ENCODE results near the gene MYO18B. TPM values are rescaled to one million over a fixed set of nuclear protein-coding genes. Genes with fewer than 3 reads are reported as not detected.

Gene MYO18B
- total RNA-seq, 2 experiments from 2014 or later = 0.11 to 0.22 TPM

- peaks cover 0 to 3% of the 10 kb centered on the region in 2 experiments for H3K27me3 ChIP-seq (ENCODE audit: control insufficient read depth in 1 of 2, insufficient read depth in 2 of 2, low read length in 2 of 2)
- CTCF ChIA-PET = no interaction called here
These were observed 19.0 kb downstream of the MYO18B start for GRCh38 chr22:25760848-25761595.

GRCh38 chr22:25762147-25762546, 20.2 kb downstream of the MYO18B start:
- intact Hi-C loops (cut with DNase I, micrococcal nuclease) = no loop called here
- Mint-ChIP-seq H3K27ac (no peak overlapping the region), H3K9me3 (peaks cover 8% of the 10 kb centered on the region), H3K4me3 (no peak overlapping the region), H3K27me3 (no peaks in the 10 kb centered on the region), H3K36me3 (ENCODE audit: low read depth) (no peaks in the 10 kb centered on the region), H3K4me1 (ENCODE audit: low read depth) (no peaks in the 10 kb centered on the region)
- no peak overlapping the region for H3K27ac ChIP-seq (ENCODE audit: low read depth in 1 of 2, low read length in 2 of 2)
- ChIA-PET POLR2A (no interaction called here), CTCF (no interaction called here)
- no peak for ATAC-seq (ENCODE audit: poor library complexity)
- H3K36me3 ChIP-seq (ENCODE audit: insufficient read depth, low read length) = no peaks in the 10 kb centered on the region
- H3K9me3 ChIP-seq (ENCODE audit: control insufficient read depth in 1 of 2, insufficient read depth in 1 of 2, low read length in 2 of 2) = peaks cover 8 to 13% of the 10 kb centered on the region in 2 experiments
- TF ChIP-seq CTCF (IDR thresholded peaks at IDR 0.05) = no peak
- H3K4me1 ChIP-seq (ENCODE audit: insufficient read depth, low read length) = no peaks in the 10 kb centered on the region
- DNase-seq = no peak
- H3K4me3 ChIP-seq (ENCODE audit: low read length) = no peak overlapping the region
- H3K27me3 ChIP-seq (ENCODE audit: control insufficient read depth in 1 of 2, insufficient read depth in 2 of 2, low read length in 2 of 2) = peaks cover 0 to 3% of the 10 kb centered on the region in 2 experiments

More at GRCh38 chr22:25760848-25761595, 19.0 kb downstream of the MYO18B start:
- Histone ChIP-seq H3K36me3 (ENCODE audit: insufficient read depth, low read length) (no peaks in the 10 kb centered on the region), H3K4me3 (ENCODE audit: low read length) (no peak overlapping the region), H3K27ac (ENCODE audit: low read depth in 1 of 2, low read length in 2 of 2) (no peak overlapping the region), H3K4me1 (ENCODE audit: insufficient read depth, low read length) (no peaks in the 10 kb centered on the region), H3K9me3 (ENCODE audit: control insufficient read depth in 1 of 2, insufficient read depth in 1 of 2, low read length in 2 of 2) (peaks cover 3 to 4% of the 10 kb centered on the region in 2 experiments)
- Mint-ChIP-seq H3K4me1 (ENCODE audit: low read depth) (no peaks in the 10 kb centered on the region), H3K4me3 (no peak overlapping the region), H3K36me3 (ENCODE audit: low read depth) (no peaks in the 10 kb centered on the region), H3K9me3 (peaks cover 3% of the 10 kb centered on the region), H3K27ac (no peak overlapping the region), H3K27me3 (no peaks in the 10 kb centered on the region)
- ATAC-seq (ENCODE audit: poor library complexity) (no peak), DNase-seq (no peak)
- no peak for TF ChIP-seq CTCF (IDR thresholded peaks at IDR 0.05)
- intact Hi-C loops (cut with DNase I, micrococcal nuclease) = no loop called here
- POLR2A ChIA-PET = no interaction called here

GRCh38 chr22:25763239-25763777, 21.3 kb downstream of the MYO18B start:
- CTCF ChIA-PET = no interaction called here
- Mint-ChIP-seq H3K4me3 (no peak overlapping the region), H3K27ac (no peak overlapping the region), H3K9me3 (peaks cover 8% of the 10 kb centered on the region), H3K4me1 (ENCODE audit: low read depth) (no peaks in the 10 kb centered on the region), H3K27me3 (no peaks in the 10 kb centered on the region), H3K36me3 (ENCODE audit: low read depth) (no peaks in the 10 kb centered on the region)
- ATAC-seq (ENCODE audit: poor library complexity) = no peak
- POLR2A ChIA-PET = no interaction called here
- intact Hi-C loops (cut with DNase I, micrococcal nuclease) = no loop called here
- TF ChIP-seq CTCF (IDR thresholded peaks at IDR 0.05) = no peak
- H3K4me1 ChIP-seq (ENCODE audit: insufficient read depth, low read length) = no peaks in the 10 kb centered on the region
- peaks cover 8 to 15% of the 10 kb centered on the region in 2 experiments for H3K9me3 ChIP-seq (ENCODE audit: control insufficient read depth in 1 of 2, insufficient read depth in 1 of 2, low read length in 2 of 2)
- H3K4me3 ChIP-seq (ENCODE audit: low read length) = no peak overlapping the region
- no peak for DNase-seq
- no peak overlapping the region for H3K27ac ChIP-seq (ENCODE audit: low read depth in 1 of 2, low read length in 2 of 2)
- no peaks in the 10 kb centered on the region for H3K36me3 ChIP-seq (ENCODE audit: insufficient read depth, low read length)
- peaks cover 0 to 3% of the 10 kb centered on the region in 2 experiments for H3K27me3 ChIP-seq (ENCODE audit: control insufficient read depth in 1 of 2, insufficient read depth in 2 of 2, low read length in 2 of 2)

Data from CD4-positive, alpha-beta T cell (primary cell).